Hematopoietic multipotent progenitor cell treated with erythropoietin and hydrocortisone succinate and interleukin-3 and kit ligand, for 15 days (in vitro differentiated cells): ENCODE data around the gene GPC6.
"Not testable (repeated sequence)": the region's sequence is repeated elsewhere in the genome, so short reads cannot be mapped to it uniquely, and the experiment has no call there.

Source experiments
- DNase-seq: peaks from one replicate; pipeline ENCODE4 v3.0.0-alpha.2; 2015; ENCODE audit warnings: low spot score

Gene GPC6

DNA sequence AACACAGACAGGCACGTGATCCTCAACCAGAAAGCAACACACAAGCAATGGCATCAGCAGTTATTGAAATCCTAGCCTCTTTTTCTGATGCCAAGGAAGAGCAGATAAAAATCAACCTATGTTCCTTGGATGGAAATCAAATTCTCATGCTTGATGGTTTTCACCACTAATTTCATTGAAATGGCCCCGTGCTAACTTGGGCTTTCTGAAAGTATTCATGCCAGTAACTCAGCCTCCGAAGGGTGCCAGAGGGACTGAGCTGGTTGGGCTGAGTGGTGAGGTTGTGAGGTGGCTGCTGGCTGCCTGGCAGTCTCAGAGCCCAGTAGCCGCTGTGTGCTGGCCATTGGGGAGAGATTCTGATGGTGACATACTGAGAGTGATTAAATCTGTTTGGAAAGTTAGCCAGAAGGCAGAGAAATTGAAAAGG lies 943.6 kb downstream of the GPC6 start:
- no peak for DNase-seq

DNA sequence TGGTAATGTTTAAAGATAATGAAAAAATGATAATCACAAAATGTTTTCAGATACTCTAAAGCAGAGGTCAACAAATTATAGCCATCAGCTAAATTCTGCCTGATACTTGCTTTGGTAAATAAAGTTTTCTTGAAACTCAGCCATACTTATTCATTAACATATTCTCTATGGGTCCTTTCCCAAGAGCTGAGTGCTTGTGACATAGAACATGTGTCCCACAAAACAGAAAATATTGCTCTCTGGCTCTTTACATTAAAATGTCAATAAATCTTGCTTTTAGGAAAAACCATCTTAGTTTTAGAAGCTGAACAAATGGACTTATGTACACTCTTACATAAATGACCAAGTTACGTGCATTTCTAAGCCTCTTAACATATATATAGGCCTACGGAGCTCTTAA lies 945.8 kb downstream of the GPC6 start:
- DNase-seq = no peak

DNA sequence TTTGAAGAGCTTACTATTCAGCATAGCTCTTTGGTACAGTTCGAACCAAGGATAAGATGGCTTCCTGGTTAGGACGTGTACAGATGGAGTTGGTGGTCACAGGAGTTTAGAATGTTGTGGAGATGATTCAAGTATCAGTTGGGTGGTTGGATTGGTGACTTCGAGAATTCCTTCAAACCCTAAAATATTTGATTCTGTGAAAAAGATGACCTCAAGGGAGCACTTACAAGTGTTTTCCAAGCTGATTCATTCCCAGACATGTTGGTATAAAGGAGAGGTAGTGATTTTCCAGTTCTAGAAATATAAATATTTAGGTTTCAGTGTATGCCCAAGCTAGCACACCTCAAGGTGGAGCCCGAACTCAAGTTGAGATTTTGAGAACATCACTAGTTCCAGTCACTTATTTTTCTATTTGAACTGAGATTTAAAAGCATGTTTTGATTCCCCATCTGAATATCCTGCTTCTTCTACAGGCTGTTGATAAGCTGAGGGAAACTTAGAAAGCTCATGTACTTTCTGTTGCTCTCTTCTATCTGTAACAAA lies 946.8 kb downstream of the GPC6 start:
- no peak for DNase-seq

DNA sequence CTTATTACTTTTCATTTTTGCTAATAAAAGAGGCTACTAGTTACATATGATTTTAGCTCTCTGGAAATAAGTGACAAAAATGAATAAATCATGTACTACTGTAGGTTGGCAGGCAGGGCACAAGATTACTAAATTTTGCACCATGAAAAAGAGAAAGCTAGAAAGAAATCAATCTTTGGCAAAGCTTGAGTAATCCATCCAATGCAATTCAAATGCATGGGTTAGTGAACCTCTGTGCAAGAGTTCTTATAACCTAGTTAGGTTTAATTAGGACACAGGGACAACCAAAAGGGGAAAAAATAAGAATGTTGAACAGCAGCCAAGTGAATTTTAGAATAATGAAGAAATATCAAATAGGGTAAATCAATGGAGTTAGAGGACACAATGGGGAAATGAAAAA lies 947.4 kb downstream of the GPC6 start:
- DNase-seq = no peak

DNA sequence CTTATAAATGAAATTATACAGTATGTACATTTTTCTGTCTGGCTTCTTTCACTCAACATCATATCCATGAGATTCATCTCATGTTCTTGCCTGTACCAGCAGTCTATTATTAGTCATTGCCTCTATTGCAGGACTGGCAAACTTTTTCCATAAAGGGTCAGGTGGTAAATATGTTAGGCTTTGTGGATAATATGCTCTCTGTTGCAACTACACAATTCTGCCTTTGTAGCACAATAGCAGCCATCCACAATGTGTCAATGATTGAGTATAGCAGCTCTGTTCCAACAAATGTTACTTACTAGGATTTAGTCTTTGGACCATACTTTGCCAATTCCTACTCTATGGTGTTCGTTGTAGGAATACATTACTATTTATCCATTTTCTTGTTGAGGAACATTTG lies 948.5 kb downstream of the GPC6 start:
- DNase-seq = no peak

DNA sequence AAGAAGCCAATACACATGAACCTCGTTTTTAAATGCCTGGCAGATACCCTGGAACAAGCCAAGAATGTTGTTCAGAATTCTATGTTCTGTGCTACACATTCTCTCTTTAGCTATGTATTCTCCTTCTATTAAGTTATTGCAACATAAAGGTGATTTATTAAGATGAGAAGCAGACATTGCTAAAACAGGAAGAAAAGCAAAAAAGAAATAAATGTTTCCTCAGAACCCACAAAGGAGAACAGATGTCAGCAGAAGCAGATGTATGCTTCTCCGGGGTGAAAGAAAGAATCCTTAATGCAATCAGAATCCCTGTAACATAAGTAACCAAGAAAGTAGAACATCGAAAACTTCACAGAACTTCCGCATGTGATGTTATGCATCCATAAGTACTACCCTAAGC lies 950.0 kb downstream of the GPC6 start:
- no peak for DNase-seq

DNA sequence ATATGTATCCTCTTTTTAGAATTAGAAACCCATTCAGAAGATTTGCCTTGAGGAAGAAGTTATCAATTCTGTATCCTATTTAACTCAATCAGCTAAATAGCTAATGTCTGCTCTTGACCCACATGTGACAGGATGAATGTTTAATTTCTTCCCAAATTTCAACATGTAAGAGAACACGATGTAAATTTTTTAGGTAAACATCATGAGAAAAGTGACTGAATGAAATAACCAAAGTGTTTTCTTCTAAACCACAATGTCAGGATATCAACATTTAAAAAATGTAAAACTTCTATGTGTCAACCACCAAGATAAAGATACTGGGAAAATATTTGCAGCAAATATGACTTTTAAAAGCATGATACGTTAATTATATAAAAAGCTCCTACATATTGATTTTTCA lies 950.4 kb downstream of the GPC6 start:
- DNase-seq = no peak

DNA sequence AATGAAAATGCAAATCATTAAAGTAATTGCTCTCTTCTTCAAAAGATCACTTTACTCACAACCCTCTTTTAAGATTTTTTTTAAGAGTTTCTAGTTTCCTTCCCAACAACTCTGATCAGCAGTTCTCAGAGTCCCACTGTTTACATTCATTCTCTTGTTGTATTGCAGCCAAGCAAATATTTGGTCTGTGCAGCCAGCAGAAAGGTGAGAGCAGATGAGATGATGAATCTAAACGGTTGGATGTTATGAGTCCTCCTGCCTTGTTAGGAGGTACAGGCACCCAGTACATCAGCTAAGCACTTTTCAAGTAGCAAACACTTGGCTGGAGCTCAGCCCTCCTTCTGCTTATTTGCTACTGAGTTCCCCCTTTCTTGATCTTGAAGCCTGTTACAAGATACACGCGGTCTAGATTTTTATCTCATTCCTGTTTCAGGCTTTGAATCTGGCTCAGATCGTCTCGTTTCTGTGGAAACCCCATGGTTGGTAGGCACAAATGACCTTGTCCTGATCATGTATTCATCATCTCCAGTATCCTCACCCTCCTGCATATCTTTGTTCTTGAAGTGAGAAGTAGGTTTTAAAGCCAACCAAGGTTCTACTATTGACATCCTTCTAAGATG lies 952.1 kb downstream of the GPC6 start:
- no peak for DNase-seq

DNA sequence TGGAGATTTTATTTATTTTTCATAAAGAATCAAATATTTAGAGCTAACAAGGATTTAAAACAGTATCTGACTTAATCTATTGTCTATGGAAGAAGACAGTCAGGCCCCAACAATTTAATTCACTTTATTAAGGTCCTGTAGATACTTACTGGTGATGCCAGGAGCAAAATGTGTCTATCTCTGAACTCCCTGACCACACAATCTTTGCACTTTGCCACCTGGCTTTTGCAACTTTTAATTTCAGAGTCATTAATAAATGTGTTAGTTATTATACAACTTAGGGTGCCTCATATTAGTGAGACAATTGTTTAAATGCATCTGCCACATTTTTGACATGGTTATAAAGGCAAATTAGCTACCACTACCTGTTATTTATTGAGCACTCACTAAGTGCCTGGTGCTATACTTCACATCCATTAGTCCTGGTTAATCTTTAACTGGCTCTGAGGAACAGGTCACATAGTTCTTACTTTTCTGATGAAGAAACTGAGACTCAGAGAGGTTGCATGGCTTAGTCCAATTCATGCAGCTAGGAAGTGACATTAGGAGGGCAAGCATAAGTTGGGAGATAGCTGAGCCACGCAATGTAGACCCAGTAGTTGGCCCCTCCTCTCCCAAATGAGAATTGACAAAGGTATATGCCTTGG lies 955.0 kb downstream of the GPC6 start:
- no peak for DNase-seq

DNA sequence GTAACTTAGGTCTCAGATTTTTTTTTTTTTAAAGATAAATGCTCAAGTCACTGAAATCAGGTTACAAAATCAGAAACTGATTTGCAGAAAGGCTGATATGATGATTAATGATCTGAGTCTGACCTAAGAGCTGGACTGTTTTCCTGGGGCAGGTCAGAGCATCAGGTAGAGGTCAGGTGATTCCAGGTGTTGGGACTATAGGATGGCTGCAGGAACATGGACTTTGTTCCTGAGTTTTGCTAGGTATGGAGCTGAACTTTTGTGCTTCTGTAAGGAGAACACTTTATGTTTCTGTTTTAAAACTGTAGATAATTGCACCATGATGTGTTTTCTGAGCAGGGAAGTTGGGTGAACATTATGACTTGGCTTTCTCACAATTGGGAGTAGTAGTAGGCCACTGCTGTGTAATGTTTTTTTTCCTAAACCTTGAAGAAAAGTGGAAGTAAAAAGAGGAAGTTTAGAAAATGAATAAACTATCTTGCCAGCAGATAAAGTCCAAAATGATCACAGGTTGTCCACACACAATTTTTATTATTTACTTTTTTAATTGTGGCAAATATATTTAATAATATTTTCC lies 955.7 kb downstream of the GPC6 start:
- no peak for DNase-seq

DNA sequence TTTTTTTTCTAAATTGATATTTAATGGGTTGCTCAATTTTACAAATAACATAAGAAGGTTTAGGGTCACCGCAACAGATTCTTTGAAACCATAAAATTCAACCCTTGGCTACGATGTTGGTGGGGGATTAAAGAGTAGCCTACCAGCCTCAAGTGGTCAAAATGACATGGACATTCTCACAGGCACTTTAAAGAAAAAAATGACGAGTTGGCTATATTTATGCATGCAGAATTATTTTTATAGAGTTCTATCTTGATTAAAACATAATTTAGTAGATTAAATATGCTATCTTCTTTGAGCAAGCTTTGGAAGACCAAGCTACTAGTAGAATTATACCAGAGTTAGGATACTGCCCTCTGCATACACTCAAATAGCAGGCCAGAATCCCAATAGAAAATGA lies 959.9 kb downstream of the GPC6 start:
- no peak for DNase-seq

DNA sequence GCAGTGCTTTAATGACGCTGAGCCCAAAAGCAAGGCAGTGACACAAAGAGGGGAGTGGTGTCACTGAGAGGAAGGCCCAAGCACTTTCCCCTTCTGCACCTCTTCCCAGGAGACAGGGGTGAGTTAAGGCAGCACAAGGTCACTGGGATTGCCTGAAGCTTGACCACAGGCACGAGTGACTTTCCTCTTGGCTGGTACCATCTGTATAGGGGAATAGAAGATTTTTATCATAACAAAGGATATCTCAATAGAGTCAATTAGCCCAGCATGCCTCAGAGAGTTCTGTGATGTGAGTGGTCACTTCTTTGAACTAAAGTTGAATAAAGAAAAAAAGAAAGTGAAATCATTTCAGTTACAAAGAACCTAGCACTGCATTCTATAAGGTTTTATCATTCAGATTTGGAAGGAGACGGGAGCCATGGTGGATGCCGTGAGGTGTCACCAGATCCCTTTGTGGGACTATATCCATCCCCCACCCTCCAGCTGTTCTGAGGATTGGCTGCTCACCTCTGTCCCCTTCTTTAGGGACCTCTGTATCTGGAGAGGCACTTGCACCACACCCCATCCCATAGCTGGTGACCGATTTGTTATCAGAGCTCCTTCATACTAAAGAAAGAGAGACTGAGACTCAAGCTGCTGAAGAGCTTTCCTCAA lies 961.7 kb downstream of the GPC6 start:
- DNase-seq = no peak

DNA sequence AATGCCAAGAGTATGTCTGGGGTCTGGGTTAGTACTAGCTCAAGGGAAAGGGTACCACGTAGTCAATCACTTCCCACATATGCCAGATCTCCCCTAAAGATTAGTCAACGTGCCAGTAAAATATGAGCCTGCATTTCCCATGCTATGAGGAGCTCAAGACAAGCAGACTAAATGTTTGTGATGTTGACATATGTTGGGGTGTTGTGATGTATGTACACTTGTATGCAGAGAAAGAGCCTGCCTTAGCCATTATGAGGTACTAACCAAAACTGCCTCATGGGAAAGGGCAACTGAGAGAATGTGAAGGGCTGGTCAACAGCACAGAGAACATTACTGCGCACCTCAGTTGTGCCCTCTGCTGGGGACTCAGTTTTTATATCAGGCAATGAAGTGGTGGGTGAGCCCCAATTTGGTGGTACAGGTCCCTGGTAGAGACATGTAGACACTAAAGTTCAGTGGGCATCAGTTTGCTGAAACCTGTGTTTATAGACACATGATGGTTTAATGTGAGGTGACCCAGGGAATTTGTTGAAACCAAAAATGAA lies 965.9 kb downstream of the GPC6 start:
- DNase-seq = no peak

DNA sequence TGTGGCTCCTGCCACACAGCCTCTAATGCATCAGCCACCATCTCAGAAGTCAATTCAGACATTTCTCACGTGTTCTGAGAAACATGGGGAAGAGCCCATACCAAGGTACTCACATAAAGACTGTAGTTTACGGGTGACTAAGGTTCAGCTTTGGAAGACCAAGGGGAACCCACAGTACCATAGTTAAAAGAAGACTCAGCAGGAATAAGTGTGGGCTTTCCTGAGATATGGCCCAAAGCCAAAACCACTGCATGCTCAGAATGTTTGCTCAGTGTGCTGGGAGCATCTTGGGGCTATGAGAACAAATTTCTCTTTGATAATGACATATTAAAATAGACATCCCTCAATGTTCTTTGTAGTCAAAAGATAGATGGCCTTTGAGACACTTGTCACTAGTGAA lies 969.1 kb downstream of the GPC6 start:
- DNase-seq = no peak

DNA sequence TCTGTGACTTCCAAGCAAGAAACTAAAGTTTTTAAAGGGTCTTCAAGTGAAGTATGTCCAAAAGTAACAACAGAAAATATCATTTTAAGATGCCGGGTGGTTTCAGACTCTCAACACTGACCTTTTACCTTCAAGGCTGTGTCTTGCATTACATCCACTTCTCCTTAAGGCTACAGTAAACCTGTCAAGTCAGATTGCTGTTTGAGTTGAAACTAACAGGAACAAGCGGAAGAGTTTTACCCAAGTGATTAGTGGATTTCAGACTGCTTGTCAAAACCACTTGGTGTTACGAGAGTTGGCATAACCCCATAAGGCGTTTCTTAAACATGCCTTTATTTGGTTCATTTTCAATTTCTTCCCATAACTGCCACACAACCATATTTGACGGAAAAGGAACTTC lies 969.8 kb downstream of the GPC6 start:
- no peak for DNase-seq

DNA sequence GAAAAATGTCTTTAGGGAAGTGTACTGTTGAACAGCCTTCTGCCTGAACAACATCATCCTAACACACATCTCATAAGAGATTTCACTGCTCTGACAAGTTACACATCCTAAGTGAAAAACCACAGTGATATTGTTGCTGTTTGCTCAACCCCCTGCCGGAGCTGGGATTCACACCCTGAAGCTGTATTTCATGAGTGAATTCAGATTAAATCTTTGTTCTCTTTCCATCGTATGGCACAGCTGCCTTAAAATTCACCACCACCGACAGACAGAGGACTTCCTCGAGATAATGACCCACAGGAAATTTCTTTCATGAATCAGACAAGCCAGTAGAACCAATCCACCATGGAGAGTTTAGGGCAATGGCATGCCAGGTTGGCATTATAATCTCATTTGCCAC lies 972.1 kb downstream of the GPC6 start:
- DNase-seq = no peak

DNA sequence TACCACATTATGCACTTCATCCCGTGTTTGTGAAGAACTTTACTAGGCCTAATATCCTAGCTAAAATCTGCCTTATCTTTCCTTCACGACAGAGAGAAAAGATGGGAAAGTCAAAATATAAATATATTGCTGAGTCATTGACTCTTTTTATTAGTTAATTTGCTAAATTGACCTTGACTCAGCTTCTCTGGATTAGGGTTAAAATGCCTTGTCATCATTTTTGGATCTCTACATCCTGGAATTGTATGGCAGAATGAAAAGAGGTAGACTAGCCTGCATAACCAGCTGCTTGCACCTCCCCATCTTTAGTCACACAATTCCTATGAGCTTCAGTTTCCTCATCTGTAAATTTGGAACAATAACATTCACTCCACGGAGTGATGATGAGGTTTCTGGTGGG lies 972.5 kb downstream of the GPC6 start:
- no peak for DNase-seq

DNA sequence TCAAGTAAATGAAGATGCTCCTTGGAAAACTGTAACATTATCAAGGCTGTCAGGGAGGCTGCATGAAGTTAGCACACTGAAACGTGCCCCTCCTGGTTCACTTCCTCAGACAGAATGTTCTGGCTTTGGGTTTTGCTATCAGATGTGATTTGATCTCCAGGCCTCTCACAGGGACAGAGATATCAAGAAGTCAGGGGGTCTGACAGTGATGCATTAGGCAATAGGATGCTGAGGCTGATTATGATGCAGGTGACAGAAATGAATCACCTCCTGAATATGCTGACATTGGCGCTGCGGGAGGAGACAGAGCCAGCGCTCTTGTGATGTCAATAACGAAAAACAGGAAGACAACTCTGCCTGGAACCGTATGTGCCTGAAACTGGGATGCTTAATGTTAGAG lies 974.4 kb downstream of the GPC6 start:
- DNase-seq = no peak

DNA sequence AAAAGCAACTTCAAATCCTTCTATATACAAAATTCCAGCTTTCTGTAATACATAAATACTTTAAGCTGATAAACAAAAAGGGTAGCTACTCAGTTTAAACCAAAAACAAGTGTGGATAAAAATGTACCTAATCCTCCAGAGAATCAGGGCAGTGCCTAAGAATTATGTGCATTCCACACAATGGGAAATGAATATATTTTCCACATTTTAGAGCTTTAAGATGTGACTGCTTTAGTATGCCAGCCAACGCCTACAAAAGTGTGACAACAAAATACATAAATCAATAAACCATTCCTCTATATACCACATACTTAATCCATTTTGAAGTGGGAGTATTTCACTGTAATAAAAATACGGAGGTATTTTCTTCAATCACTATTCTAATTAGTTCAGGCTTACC lies 977.6 kb downstream of the GPC6 start:
- DNase-seq = no peak

DNA sequence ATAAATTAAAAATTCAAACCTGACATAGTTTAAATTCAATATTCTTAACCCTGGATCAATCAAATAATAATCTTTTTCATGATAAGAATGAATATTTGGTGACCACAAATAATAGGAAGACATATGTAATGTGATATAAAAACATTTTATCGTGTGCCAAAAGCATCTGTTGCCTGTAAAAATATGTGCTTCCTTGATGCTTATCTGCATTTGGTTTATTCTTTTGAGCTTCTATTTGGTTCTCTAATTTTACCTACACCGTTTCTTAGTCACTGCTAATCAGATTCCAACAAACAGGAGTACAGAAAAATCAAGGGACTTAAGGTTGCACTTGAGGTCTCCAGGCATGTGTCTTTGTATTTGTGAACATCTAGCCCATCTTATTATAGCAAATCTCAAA lies 978.3 kb downstream of the GPC6 start:
- DNase-seq = no peak

DNA sequence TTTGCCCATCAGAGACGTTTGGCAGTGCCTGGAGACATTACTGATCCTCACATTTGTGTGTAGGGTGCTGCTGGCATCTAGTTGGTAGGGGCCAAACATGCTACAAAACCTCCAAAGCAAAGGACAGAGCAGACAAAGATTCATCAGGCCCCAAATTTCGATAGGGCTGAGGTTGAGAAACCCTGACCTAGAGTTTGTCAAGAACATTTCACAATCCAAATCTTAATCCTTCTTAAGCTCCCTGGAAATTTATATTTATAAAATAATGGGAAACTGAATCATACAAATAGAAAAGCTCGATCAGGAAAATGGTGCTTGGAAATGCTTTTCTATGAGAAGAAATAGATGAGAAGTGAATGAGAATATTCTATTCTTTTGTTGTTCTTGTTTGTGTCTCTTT lies 979.3 kb downstream of the GPC6 start:
- no peak for DNase-seq

DNA sequence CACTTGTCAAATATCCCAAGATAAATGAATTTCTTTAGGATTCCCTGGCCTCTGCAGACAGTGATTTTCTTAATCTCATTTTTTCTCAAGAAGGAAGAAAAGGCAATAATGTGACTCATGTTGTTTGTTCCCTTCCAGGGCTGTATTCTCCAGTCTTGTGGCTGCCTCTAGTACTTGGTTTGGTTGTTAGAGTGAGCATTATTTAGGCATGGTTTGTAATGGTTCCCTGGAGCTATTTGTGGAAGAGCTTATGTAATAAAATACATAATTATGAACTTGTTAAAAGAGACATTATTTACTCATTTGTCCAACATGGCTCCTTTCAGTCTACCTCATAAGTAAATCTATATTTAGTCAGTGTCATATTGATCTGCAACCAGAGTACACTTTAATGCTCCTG lies 982.5 kb downstream of the GPC6 start:
- no peak for DNase-seq

DNA sequence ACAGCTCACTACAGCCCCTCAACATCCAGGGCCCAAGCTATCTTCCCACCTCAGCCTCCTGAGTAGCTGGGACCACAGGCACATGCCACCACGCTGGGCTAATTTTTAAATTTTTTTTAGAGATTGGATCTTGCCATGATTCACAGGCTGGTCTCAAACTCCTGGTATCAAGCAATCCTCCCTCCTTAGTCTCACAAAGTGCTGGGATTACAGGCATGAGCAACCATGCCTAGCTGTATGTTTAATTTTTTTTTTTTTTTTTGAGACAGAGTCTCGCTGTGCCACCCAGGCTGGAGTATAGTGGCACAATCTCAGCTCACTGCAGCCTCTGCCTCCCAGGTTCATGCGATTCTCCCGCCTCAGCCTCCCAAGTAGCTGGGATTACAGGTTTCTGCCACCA lies 983.3 kb downstream of the GPC6 start:
- DNase-seq = not testable (repeated sequence)
